ENCODE data around the gene CYBA. TPM values are rescaled to one million over a fixed set of nuclear protein-coding genes. Genes with fewer than 3 reads are reported as not detected.

CYBA gene
- total and polyA plus RNA-seq, 2 of the 13 experiments (the other 11 are each of a cell fraction or from before 2014, with no cell fraction given): 196 to 250 TPM

- ATAC-seq (no peak), FAIRE-seq (no peak), DNase-seq (ENCODE audit: low spot score) (no peak)
- no peak overlapping the region for H3K4me2 ChIP-seq (ENCODE audit: low read depth, low read length)
- H3K4me1 ChIP-seq (ENCODE audit: insufficient read depth, low read length): peaks cover 36% of the 10 kb centered on the region
- no peak overlapping the region for H3K9ac ChIP-seq (ENCODE audit: insufficient read depth, low read depth, low read length)
- intact Hi-C loops (cut with micrococcal nuclease; ENCODE audit: unreplicated experiment): no loop called here
- WGBS (ENCODE audit: low lambda C conversion rate): 63% methylated on average over 15 of the region's 32 CpGs
- H3K27me3 ChIP-seq (ENCODE audit: control insufficient read depth in 1 of 2, insufficient read depth in 2 of 2, low read length in 2 of 2): peaks cover 7 to 23% of the 10 kb centered on the region in 2 experiments; a peak in 4 of 5 replicates
- no peak overlapping the region for H3K4me3 ChIP-seq (replicated peaks in 1 of 3; ENCODE audit: insufficient read depth in 1 of 3, low read depth in 2 of 3, low read length in 3 of 3)
- H2AFZ ChIP-seq (ENCODE audit: low read length): no peak overlapping the region
- no peak overlapping the region for H3K27ac ChIP-seq (ENCODE audit: extremely low read length, insufficient read depth, low read length)
- POLR2A ChIA-PET: no interaction called here
- H3K9me3 ChIP-seq (ENCODE audit: low read length): no peaks in the 10 kb centered on the region
- H4K20me1 ChIP-seq (ENCODE audit: insufficient read depth, low read length): peaks cover 5% of the 10 kb centered on the region; the same call in 1 of the 2 replicates
- CTCF ChIA-PET (ENCODE audit: low intra/inter-chr PET ratio, low total read pairs): no interaction called here
- BruUV-seq (replicated peaks): no TSS peak
- no peaks in the 10 kb centered on the region for H3K79me2 ChIP-seq (ENCODE audit: insufficient read depth, low read length)
- H3K36me3 ChIP-seq (replicated peaks in 1 of 2; ENCODE audit: control insufficient read depth in 1 of 2, insufficient read depth in 2 of 2, low read length in 2 of 2): no peaks in the 10 kb centered on the region; a peak in 1 of 5 replicates
- in situ Hi-C loops (cut with HindIII; ENCODE audit: extremely low pct_ligation_motif_present, low pct_unique_long_range_greater_than_20kb): no loop called here
- no peak for TF ChIP-seq SETDB1 (CRISPR knock-in tag; IDR thresholded peaks at IDR 0.05; ENCODE audit: borderline replicate concordance)
- TF ChIP-seq AGO2 (optimal IDR thresholded peaks at IDR 0.05; ENCODE audit: low read depth, low read length): peak; percentile 49
- TF ChIP-seq NONO (IDR thresholded peaks at IDR 0.05): no peak
- TF ChIP-seq NONO (CRISPR knock-in tag; conservative IDR thresholded peaks at IDR 0.05): no peak
- no peak for TF ChIP-seq ZKSCAN1 (IDR thresholded peaks at IDR 0.05; ENCODE audit: low read length)
- no peak for TF ChIP-seq RFX5 (IDR thresholded peaks at IDR 0.05; ENCODE audit: low read depth, low read length)
- TF ChIP-seq ZNF607 (CRISPR knock-in tag; IDR thresholded peaks at IDR 0.05; ENCODE audit: borderline replicate concordance): no peak
- TF ChIP-seq ZSCAN21 (CRISPR knock-in tag; IDR thresholded peaks at IDR 0.05; ENCODE audit: borderline replicate concordance): peak; percentile 17; the same call in 1 of the 2 replicates
- TF ChIP-seq SMARCC2 (IDR thresholded peaks at IDR 0.05): no peak
- TF ChIP-seq ZNF891 (CRISPR knock-in tag; IDR thresholded peaks at IDR 0.05): no peak
- TF ChIP-seq ZBTB8A (CRISPR knock-in tag; IDR thresholded peaks at IDR 0.05; ENCODE audit: borderline replicate concordance, low read depth): no peak
- TF ChIP-seq ZNF160 (CRISPR knock-in tag; IDR thresholded peaks at IDR 0.05): no peak
- no peak for TF ChIP-seq NAIF1 (CRISPR knock-in tag; IDR thresholded peaks at IDR 0.05; ENCODE audit: borderline replicate concordance)
- TF ChIP-seq PHF8 (CRISPR knock-in tag; IDR thresholded peaks at IDR 0.05): 0 out of 2 replicates have a peak, but pooled peaks have one; percentile 0
- TF ChIP-seq PCBP1 (IDR thresholded peaks at IDR 0.05; ENCODE audit: borderline replicate concordance, low read depth, low read length): no peak
- peak; percentile 21; the same call in 1 of the 2 replicates for TF ChIP-seq ZNF776 (CRISPR knock-in tag; IDR thresholded peaks at IDR 0.05)
- no peak for TF ChIP-seq KIAA2018 (CRISPR knock-in tag; IDR thresholded peaks at IDR 0.05; ENCODE audit: borderline replicate concordance)
- no peak for TF ChIP-seq SOX5 (CRISPR knock-in tag; IDR thresholded peaks at IDR 0.05; ENCODE audit: borderline replicate concordance)
Observed at GRCh38 chr16:88678224-88678979, 27.5 kb upstream of the CYBA start.
